GM12878 (cell line): ENCODE measurements around the gene LTB4R. TPM values are rescaled to one million over a fixed set of nuclear protein-coding genes. Genes with fewer than 3 reads are reported as not detected.

Source experiments
- ATAC-seq: fragments of 200-7000 bp; cut with Tn5 transposase; 3 replicates; pipeline ENCODE4 v1.9.1; 2020; ENCODE audit warnings: mild to moderate bottlenecking, moderate library complexity
- BruUV-seq: library from RNA; stranded (reverse); fragments of 400-500 nt; replicated peaks from 2 replicates; lab custom pipeline; 2021; lab: Mats Ljungman, UMichigan
- CTCF ChIA-PET: fragments of 300-600 bp; sonication (Branson Sonifier 250); formaldehyde crosslinking; extraction: SDS; loops from one replicate; lab custom pipeline; 2021; ENCODE audit warnings: inconsistent platforms; lab: Yijun Ruan, JAX
- POLR2A ChIA-PET: fragments of 350-600 bp; formaldehyde crosslinking; extraction: SDS; loops from one replicate; lab custom pipeline; 2021; ENCODE audit warnings: inconsistent platforms; lab: Charles Lee
- RAD21 ChIA-PET: fragments of 300-600 bp; sonication (Branson Sonifier 250); formaldehyde crosslinking; loops from one replicate; lab custom pipeline; 2023; ENCODE audit warnings: antibody characterized with exemption; ENCODE audit not compliant: unreplicated experiment; lab: Charles Lee
- SMC1A ChIA-PET: fragments of 300-600 bp; sonication (Branson Sonifier 250); formaldehyde crosslinking; loops from one replicate; lab custom pipeline; 2023; ENCODE audit not compliant: unreplicated experiment, uncharacterized antibody; lab: Charles Lee
- DNase-seq: peaks from one replicate; pipeline ENCODE4 v3.0.0-alpha.2; 2011; ENCODE audit warnings: low read depth, low spot score
- FAIRE-seq: peaks from 3 replicates; lab custom pipeline; 2011; peaks lifted over from hg19 to GRCh38; lab: Jason Lieb, UNC
- H2AFZ ChIP-seq: 2 replicates; pipeline ENCODE4 v1.6.0; 2011; ENCODE audit warnings: low read depth, low read length, control low read depth; ENCODE audit not compliant: control insufficient read depth
- H3K27ac ChIP-seq: 2 replicates; pipeline ENCODE4 v1.5.1; 2011; ENCODE audit warnings: control low read depth; ENCODE audit not compliant: control insufficient read depth, insufficient read depth
- H3K27me3 ChIP-seq, 2 experiments: replicated peaks in 1 of 2; 2 replicates each; pipeline versions ENCODE4 v1.6.0 to v1.6.1; 2011; ENCODE audit warnings: low read length in 1 of 2; ENCODE audit not compliant: control insufficient read depth in 2 of 2, insufficient read depth in 2 of 2
- H3K36me3 ChIP-seq, 2 experiments: 2 replicates each; pipeline ENCODE4 v1.5.1; 2011; ENCODE audit warnings: low read length in 1 of 2; ENCODE audit not compliant: control insufficient read depth in 2 of 2, insufficient read depth in 2 of 2
- H3K4me1 ChIP-seq: 2 replicates; pipeline ENCODE4 v1.6.1; 2011; ENCODE audit warnings: mild to moderate bottlenecking, low read length, moderate library complexity, mixed read lengths; ENCODE audit not compliant: control insufficient read depth, insufficient read depth
- H3K4me2 ChIP-seq: 2 replicates; pipeline ENCODE4 v1.6.0; 2011; ENCODE audit warnings: control low read depth; ENCODE audit not compliant: control insufficient read depth, insufficient read depth
- H3K4me3 ChIP-seq: fragments of 200-600 bp; sonication (generic); 2 replicates; pipeline ENCODE4 v1.5.1; 2016
- H3K79me2 ChIP-seq: 2 replicates; pipeline ENCODE4 v1.6.0; 2011; ENCODE audit warnings: low read length; ENCODE audit not compliant: control insufficient read depth, insufficient read depth
- H3K9ac ChIP-seq: 2 replicates; pipeline ENCODE4 v1.8.0; 2011; ENCODE audit warnings: low read length, control low read depth, mixed read lengths; ENCODE audit not compliant: control insufficient read depth, insufficient read depth
- H3K9me3 ChIP-seq: replicated peaks from 3 replicates; pipeline ENCODE4 v1.5.1; 2011; ENCODE audit warnings: mild to moderate bottlenecking, low read length; ENCODE audit not compliant: control insufficient read depth, insufficient read depth
- H4K20me1 ChIP-seq: 2 replicates; pipeline ENCODE4 v1.6.0; 2011; ENCODE audit not compliant: control insufficient read depth, insufficient read depth
- ATF7 ChIP-seq: fragments of 450-650 bp; IDR thresholded peaks from 2 replicates; pipeline ENCODE4 v1.6.1; 2016; ENCODE audit warnings: low read depth, mild to moderate bottlenecking
- BCL3 ChIP-seq: IDR thresholded peaks from 2 replicates; pipeline ENCODE4 v1.6.1; 2011; ENCODE audit warnings: borderline replicate concordance, low read depth, mild to moderate bottlenecking, moderate library complexity, low read length; ENCODE audit not compliant: insufficient read depth, poor library complexity, severe bottlenecking
- BHLHE40 ChIP-seq, 2 experiments: fragments of 450-650 bp in 1 of 2; IDR thresholded peaks; 2 replicates each; pipeline ENCODE4 v1.6.1; 2011 to 2017; ENCODE audit warnings: low read depth in 2 of 2, borderline replicate concordance in 1 of 2, improper control_type of control experiment in 1 of 2, low read length in 1 of 2, mild to moderate bottlenecking in 1 of 2
- DPF2 ChIP-seq: fragments of 450-650 bp; IDR thresholded peaks from 2 replicates; pipeline ENCODE4 v1.6.1; 2017; ENCODE audit warnings: mild to moderate bottlenecking
- EZH2 ChIP-seq: IDR thresholded peaks from 2 replicates; pipeline ENCODE4 v1.6.1; 2012; ENCODE audit warnings: low read depth, mild to moderate bottlenecking, control low read depth, inconsistent platforms, low read length, borderline replicate concordance; ENCODE audit not compliant: control insufficient read depth
- IRF5 ChIP-seq: fragments of 450-650 bp; IDR thresholded peaks from 2 replicates; pipeline ENCODE4 v1.6.1; 2017; ENCODE audit warnings: borderline replicate concordance
- KLF5 ChIP-seq: fragments of 450-650 bp; IDR thresholded peaks from 2 replicates; pipeline ENCODE4 v1.6.1; 2014; ENCODE audit warnings: mild to moderate bottlenecking; ENCODE audit not compliant: partially characterized antibody
- PAX8 ChIP-seq: fragments of 450-650 bp; IDR thresholded peaks from 2 replicates; pipeline ENCODE4 v1.6.1; 2017; ENCODE audit warnings: mild to moderate bottlenecking, moderate library complexity
- POLR2AphosphoS5 ChIP-seq: IDR thresholded peaks from 2 replicates; pipeline ENCODE4 v1.6.1; 2011; ENCODE audit warnings: mild to moderate bottlenecking, low read length, inconsistent platforms
- RUNX3 ChIP-seq: IDR thresholded peaks from 2 replicates; pipeline ENCODE4 v1.6.1; 2012; ENCODE audit warnings: low read length, inconsistent platforms
- SKIL ChIP-seq: fragments of 450-650 bp; IDR thresholded peaks from 2 replicates; pipeline ENCODE4 v1.6.1; 2017; ENCODE audit warnings: mild to moderate bottlenecking, low read depth, inconsistent platforms; ENCODE audit not compliant: poor library complexity, severe bottlenecking
- YY1 ChIP-seq: IDR thresholded peaks from 2 replicates; pipeline ENCODE4 v1.6.1; 2011; ENCODE audit warnings: low read depth, mild to moderate bottlenecking, low read length
- ZBED1 ChIP-seq: IDR thresholded peaks from 2 replicates; pipeline ENCODE4 v1.6.1; 2016; ENCODE audit warnings: borderline replicate concordance
- WGBS: methylation state at CpG from one replicate; pipeline ENCODE4 v1.1.6; 2016; ENCODE audit warnings: low lambda C conversion rate; ENCODE audit not compliant: insufficient replicate concordance, insufficient coverage; ENCODE audit errors: missing lambda C conversion rate; 5-methylcytosine and 5-hydroxymethylcytosine counted together
- in situ Hi-C: fragments of 300-500 bp; cut with MboI; formaldehyde crosslinking; loops from 9 replicates; pipeline ENCODE4 v1.14.3; 2018; ENCODE audit warnings: mixed read lengths
- intact Hi-C: fragments of 100-400 bp; cut with micrococcal nuclease; formaldehyde crosslinking; loops from one replicate; pipeline ENCODE4 v1.14.2; 2022; ENCODE audit not compliant: unreplicated experiment
- polyA plus RNA-seq, 11 experiments: library from polyadenylated mRNA; depleted of rRNA in 4 of 11; unstranded in 6 of 11; stranded (reverse) in 5 of 11; fragments of >200 nt; fragmentation: Nextera tagmentation in 4 of 11; fragmentation: Illumina TruSeq in 1 of 11; extraction: Ambion mirVana in 4 of 11; extraction: Trizol in 1 of 11; gene quantifications; 1 replicate in 1 of 11; 2 replicates in 10 of 11; pipeline versions ENCODE4 v1.2.1 to v1.2.3, GENCODE V29; 2011 to 2016; ENCODE audit warnings: inconsistent platforms in 2 of 11, missing spikeins in 2 of 11, low read depth in 1 of 11
- total RNA-seq, 4 experiments: library from RNA; depleted of rRNA in 3 of 4; stranded (reverse); fragments of >200 nt in 3 of 4; fragmentation: Illumina TruSeq in 1 of 4; extraction: Trizol in 1 of 4; gene quantifications; 2 replicates each; pipeline versions ENCODE4 v1.2.1 to v1.2.3, GENCODE V29; 2013 to 2021
- TF ChIP-seq, protein P1 (sequence below): fragments of 450-650 bp; IDR thresholded peaks from 2 replicates; pipeline ENCODE4 v1.6.1; 2016; ENCODE audit warnings: mild to moderate bottlenecking

LTB4R gene
- total and polyA plus RNA-seq, 10 of the 15 experiments (the other 5 are each of a cell fraction or from before 2014, with no cell fraction given): 1.2 to 14.0 (median 4.0) TPM

GRCh38 chr14:24289649-24290280 lies 21.5 kb upstream of the LTB4R start:
- H3K4me3 ChIP-seq: no peak overlapping the region
- DNase-seq: no peak
- H3K9me3 ChIP-seq: no peaks in the 10 kb centered on the region
- 0 out of 2 replicates have a peak overlapping the region, but pooled peaks have one; percentile 24 for H3K27ac ChIP-seq
- ChIA-PET CTCF (interaction anchor here (0.9 to 13.4 kb wide), 9 partner anchors 10 to 142 kb away, joined by 3 to 269 read pairs (median 5); partner anchors contain the start of genes CIDEB, DHRS1, NOP9 and RABGGTA), POLR2A (interaction anchor here (0.6 to 2.5 kb wide), 8 partner anchors 9 to 161 kb away, joined by 3 to 9 read pairs (median 5); partner anchors contain the start of genes CHMP4A and TINF2), SMC1A (interaction anchor here (0.6 to 3.0 kb wide), 10 partner anchors 8 to 48 kb away, joined by 3 to 18 read pairs (median 6); partner anchors contain the start of genes CIDEB, LTB4R2, RABGGTA and TINF2), RAD21 (interaction anchor here (0.9 to 3.0 kb wide), 5 partner anchors 10 to 74 kb away, joined by 4 to 16 read pairs (median 6); partner anchors contain the start of genes DHRS1, MDP1, NOP9 and TINF2)
- WGBS: 38% methylated on average over 6 of the region's 6 CpGs
- H3K36me3 ChIP-seq: peaks cover 12 to 26% of the 10 kb centered on the region in 2 experiments
- intact Hi-C loops (no loop called here), in situ Hi-C loops (no loop called here)
- H4K20me1 ChIP-seq: no peaks in the 10 kb centered on the region
- no peak overlapping the region for H2AFZ ChIP-seq
- H3K27me3 ChIP-seq: no peaks in the 10 kb centered on the region
- peak; percentile 49 for TF ChIP-seq BCL3
- no peak for TF ChIP-seq EZH2
- TF ChIP-seq RUNX3: peak; percentile 82
- no peak for TF ChIP-seq KLF5
- no peak for TF ChIP-seq POLR2AphosphoS5
- TF ChIP-seq PAX8: no peak
- TF ChIP-seq, protein P1, sequence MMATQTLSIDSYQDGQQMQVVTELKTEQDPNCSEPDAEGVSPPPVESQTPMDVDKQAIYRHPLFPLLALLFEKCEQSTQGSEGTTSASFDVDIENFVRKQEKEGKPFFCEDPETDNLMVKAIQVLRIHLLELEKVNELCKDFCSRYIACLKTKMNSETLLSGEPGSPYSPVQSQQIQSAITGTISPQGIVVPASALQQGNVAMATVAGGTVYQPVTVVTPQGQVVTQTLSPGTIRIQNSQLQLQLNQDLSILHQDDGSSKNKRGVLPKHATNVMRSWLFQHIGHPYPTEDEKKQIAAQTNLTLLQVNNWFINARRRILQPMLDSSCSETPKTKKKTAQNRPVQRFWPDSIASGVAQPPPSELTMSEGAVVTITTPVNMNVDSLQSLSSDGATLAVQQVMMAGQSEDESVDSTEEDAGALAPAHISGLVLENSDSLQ: peak; percentile 62; the same call in 1 of the 2 replicates
- no peak for TF ChIP-seq ZBED1
- TF ChIP-seq IRF5: no peak
- no peak; the same call in 1 of the 2 replicates for TF ChIP-seq YY1
- TF ChIP-seq DPF2: no peak
- TF ChIP-seq ATF7: 0 out of 2 replicates have a peak, but pooled peaks have one; percentile 23
- TF ChIP-seq SKIL: peak; percentile 29
- peak in 1 of 2 experiments; percentile 7; a peak in 1 of 4 replicates for TF ChIP-seq BHLHE40 (IDR thresholded peaks at IDR 0.05; ENCODE audit: borderline replicate concordance in 1 of 2, low read depth in 2 of 2, low read length in 1 of 2)
- TF ChIP-seq, all 136 proteins: peak for 6
- Histone ChIP-seq H3K9ac (no peak overlapping the region), H3K79me2 (no peaks in the 10 kb centered on the region), H3K4me2 (peak overlapping the region; percentile 42), H3K4me1 (peaks cover 11% of the 10 kb centered on the region)
- no TSS peak for BruUV-seq
- FAIRE-seq (no peak), ATAC-seq (peak; percentile 95)
